OCI-LY1 (cell line): ENCODE measurements around the gene DHCR7.

Experiments used
- EZH2 ChIP-seq: fragments of 200-600 bp; sonication (generic), shearing (Covaris generic); IDR thresholded peaks from 2 replicates; pipeline ENCODE4 v1.8.0; 2017; ENCODE audit warnings: borderline replicate concordance, mixed run types, mild to moderate bottlenecking, antibody characterized with exemption, low read length, moderate library complexity, mixed read lengths
- TF ChIP-seq, protein P1 (sequence below): fragments of 200-600 bp; sonication (generic), shearing (Covaris generic); IDR thresholded peaks from 2 replicates; pipeline ENCODE4 v1.5.1; 2017; ENCODE audit warnings: mild to moderate bottlenecking, antibody characterized with exemption, low read length, moderate library complexity, mixed read lengths

DNA sequence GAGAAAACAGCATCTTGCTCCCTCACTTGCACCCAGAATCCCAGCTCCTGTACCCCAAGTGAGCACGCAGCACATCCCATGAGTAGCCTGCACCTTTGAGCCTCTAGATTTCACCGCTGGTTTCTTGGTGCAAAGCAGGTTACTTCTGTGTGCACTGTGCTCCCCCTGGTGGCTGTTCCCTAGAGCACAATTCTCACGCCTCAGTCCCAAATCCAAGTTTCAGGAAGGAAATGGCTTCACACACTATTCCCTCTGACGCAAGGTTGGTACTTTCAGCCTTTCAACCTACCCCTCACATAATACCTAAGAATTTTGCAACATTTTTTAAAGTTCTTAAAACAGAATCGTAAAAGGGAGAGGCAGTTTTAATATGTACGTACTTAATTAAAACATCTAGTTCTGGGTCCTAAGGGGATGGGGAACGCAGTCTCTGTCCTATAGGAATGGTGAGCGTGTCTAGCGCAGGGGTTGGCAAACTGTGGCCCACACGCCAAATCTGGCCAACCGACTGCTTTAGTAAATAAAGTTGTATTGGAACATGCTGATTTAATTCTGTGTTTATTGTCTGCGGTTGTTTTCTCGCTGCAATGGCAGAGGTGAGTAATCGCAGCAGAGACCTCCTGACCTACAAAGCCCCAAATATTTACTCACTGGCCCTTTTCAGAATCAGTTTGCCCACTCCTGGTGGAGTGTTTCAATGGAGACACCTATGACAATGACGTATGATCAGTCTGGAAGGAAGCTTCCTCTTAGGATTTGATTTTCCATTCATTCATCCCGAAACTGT lies 27.5 kb downstream of the DHCR7 start:
- no peak for TF ChIP-seq EZH2
- TF ChIP-seq, protein P1, sequence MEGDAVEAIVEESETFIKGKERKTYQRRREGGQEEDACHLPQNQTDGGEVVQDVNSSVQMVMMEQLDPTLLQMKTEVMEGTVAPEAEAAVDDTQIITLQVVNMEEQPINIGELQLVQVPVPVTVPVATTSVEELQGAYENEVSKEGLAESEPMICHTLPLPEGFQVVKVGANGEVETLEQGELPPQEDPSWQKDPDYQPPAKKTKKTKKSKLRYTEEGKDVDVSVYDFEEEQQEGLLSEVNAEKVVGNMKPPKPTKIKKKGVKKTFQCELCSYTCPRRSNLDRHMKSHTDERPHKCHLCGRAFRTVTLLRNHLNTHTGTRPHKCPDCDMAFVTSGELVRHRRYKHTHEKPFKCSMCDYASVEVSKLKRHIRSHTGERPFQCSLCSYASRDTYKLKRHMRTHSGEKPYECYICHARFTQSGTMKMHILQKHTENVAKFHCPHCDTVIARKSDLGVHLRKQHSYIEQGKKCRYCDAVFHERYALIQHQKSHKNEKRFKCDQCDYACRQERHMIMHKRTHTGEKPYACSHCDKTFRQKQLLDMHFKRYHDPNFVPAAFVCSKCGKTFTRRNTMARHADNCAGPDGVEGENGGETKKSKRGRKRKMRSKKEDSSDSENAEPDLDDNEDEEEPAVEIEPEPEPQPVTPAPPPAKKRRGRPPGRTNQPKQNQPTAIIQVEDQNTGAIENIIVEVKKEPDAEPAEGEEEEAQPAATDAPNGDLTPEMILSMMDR = peak; percentile 87
